K562 (cell line): ENCODE results near the gene GART. TPM values are rescaled to one million over a fixed set of nuclear protein-coding genes. Genes with fewer than 3 reads are reported as not detected.

Source experiments
- ATF7 ChIP-seq: fragments of 450-650 bp; IDR thresholded peaks from 2 replicates; pipeline ENCODE4 v1.7.1; 2014; ENCODE audit warnings: mild to moderate bottlenecking, moderate library complexity
- CHAMP1 ChIP-seq: fragments of 450-650 bp; IDR thresholded peaks from 2 replicates; pipeline ENCODE4 v1.6.1; 2016; ENCODE audit warnings: mild to moderate bottlenecking
- CREM ChIP-seq: IDR thresholded peaks from 2 replicates; pipeline ENCODE4 v1.6.1; 2014; ENCODE audit warnings: antibody characterized with exemption, low read depth
- DMBX1 ChIP-seq: fragments of 250-450 bp; sonication (Bioruptor Pico); IDR thresholded peaks from 2 replicates; pipeline ENCODE4 v1.8.0; 2022; ENCODE audit warnings: inconsistent platforms, mild to moderate bottlenecking, moderate library complexity, borderline replicate concordance
- ID3 ChIP-seq, 2 experiments: fragments of 250-450 bp in 1 of 2; fragments of 450-650 bp in 1 of 2; sonication (Bioruptor Pico) in 1 of 2; IDR thresholded peaks; 2 replicates each; pipeline versions ENCODE4 v1.6.1 to v1.8.0; 2016 to 2021; ENCODE audit warnings: mild to moderate bottlenecking in 2 of 2, moderate library complexity in 2 of 2, missing compliant biosample characterization in 1 of 2, missing genetic modification characterization in 1 of 2
- JUND ChIP-seq, 2 experiments: IDR thresholded peaks; 2 replicates in 1 of 2; 3 replicates in 1 of 2; pipeline ENCODE4 v1.6.1; 2011; ENCODE audit warnings: borderline replicate concordance in 2 of 2, low read depth in 2 of 2, low read length in 2 of 2, improper control_type of control experiment in 1 of 2, missing biosample characterization in 1 of 2, missing genetic modification characterization in 1 of 2, missing genetic modification reagents in 1 of 2
- L3MBTL2 ChIP-seq: fragments of 450-650 bp; IDR thresholded peaks from 2 replicates; pipeline ENCODE4 v1.6.1; 2016; ENCODE audit warnings: mild to moderate bottlenecking, moderate library complexity
- SMARCA4 ChIP-seq: fragments of 450-650 bp; IDR thresholded peaks from 2 replicates; pipeline ENCODE4 v1.6.1; 2016
- polyA plus RNA-seq, 8 experiments: library from polyadenylated mRNA; depleted of rRNA in 4 of 8; stranded (reverse) in 5 of 8; unstranded in 3 of 8; fragments of >200 nt; fragmentation: Nextera tagmentation in 2 of 8; fragmentation: Illumina TruSeq in 1 of 8; extraction: Ambion mirVana in 2 of 8; extraction: Trizol in 1 of 8; gene quantifications; 2 replicates each; pipeline versions ENCODE4 v1.2.1 to v1.2.3, GENCODE V29; 2011 to 2014; ENCODE audit warnings: inconsistent platforms in 1 of 8, missing spikeins in 1 of 8
- total RNA-seq, 7 experiments: library from RNA; depleted of rRNA in 6 of 7; stranded (reverse); fragments of >200 nt in 6 of 7; fragmentation: Illumina TruSeq in 2 of 7; extraction: Trizol in 2 of 7; gene quantifications; 2 replicates each; pipeline versions ENCODE4 v1.2.1 to v1.2.3, GENCODE V29; 2011 to 2021; ENCODE audit warnings: low replicate concordance in 1 of 7

GART gene
- total and polyA plus RNA-seq, 9 of the 15 experiments (the other 6 are each of a cell fraction or from before 2014, with no cell fraction given) = 141 to 429 (median 349) TPM

GRCh38 chr21:33584455-33584854 is 42.5 kb upstream of the GART start (continued):
- TF ChIP-seq CHAMP1 (0 out of 2 replicates have a peak, but pooled peaks have one; percentile 39), L3MBTL2 (peak; percentile 38; the same call in 1 of the 2 replicates), DMBX1 (CRISPR knock-in tag) (peak; percentile 66; the same call in 1 of the 2 replicates), ATF7 (peak; percentile 41; the same call in 1 of the 2 replicates), JUND (IDR thresholded peaks at IDR 0.05; ENCODE audit: borderline replicate concordance, low read depth, low read length) (peak; percentile 10; the same call in 1 of the 2 replicates), JUND (tag; IDR thresholded peaks at IDR 0.05; ENCODE audit: borderline replicate concordance, low read depth, low read length) (no peak; the same call in 2 of the 3 replicates), CREM (no peak), SMARCA4 (peak; percentile 21; the same call in 1 of the 2 replicates), ID3 (CRISPR knock-in tag; IDR thresholded peaks at IDR 0.05) (no peak), ID3 (tag; IDR thresholded peaks at IDR 0.05) (no peak)
